Neutrophil (primary cell): ENCODE data around the gene C1QA.

Source experiments
- H3K27ac ChIP-seq: fragments of 200-600 bp; sonication (generic); 2 replicates; pipeline ENCODE4 v1.5.1; 2016; ENCODE audit warnings: mild to moderate bottlenecking, moderate library complexity
- H3K27me3 ChIP-seq: fragments of 200-600 bp; sonication (generic); 2 replicates; pipeline ENCODE4 v1.6.0; 2016; ENCODE audit warnings: mild to moderate bottlenecking
- H3K36me3 ChIP-seq: fragments of 200-600 bp; sonication (generic); 2 replicates; pipeline ENCODE4 v1.5.1; 2017
- H3K4me1 ChIP-seq, 2 experiments: fragments of 200-600 bp in 1 of 2; sonication (generic) in 1 of 2; 1 replicate in 1 of 2; 2 replicates in 1 of 2; pipeline versions ENCODE4 v1.5.1 to v1.6.1; 2013 to 2016; ENCODE audit warnings: low read depth in 1 of 2, low read length in 1 of 2, mild to moderate bottlenecking in 1 of 2, moderate library complexity in 1 of 2; ENCODE audit not compliant: control insufficient read depth in 1 of 2, insufficient read depth in 1 of 2
- H3K4me3 ChIP-seq, 2 experiments: fragments of 200-600 bp in 1 of 2; sonication (generic) in 1 of 2; 1 replicate in 1 of 2; 2 replicates in 1 of 2; pipeline ENCODE4 v1.5.1; 2013 to 2016; ENCODE audit warnings: low read depth in 1 of 2, low read length in 1 of 2, mild to moderate bottlenecking in 1 of 2, moderate library complexity in 1 of 2
- H3K9me3 ChIP-seq: fragments of 200-600 bp; sonication (generic); 2 replicates; pipeline ENCODE4 v1.5.1; 2016
- CTCF ChIP-seq: fragments of 200-600 bp; sonication (generic); IDR thresholded peaks from 2 replicates; pipeline ENCODE4 v1.5.1; 2016; ENCODE audit warnings: antibody characterized with exemption

C1QA gene

GRCh38 chr1:22658385-22659163, 22.1 kb downstream of the C1QA start:
- Histone ChIP-seq H3K27me3 (no peaks in the 10 kb centered on the region), H3K27ac (no peak overlapping the region), H3K4me3 (no peak overlapping the region), H3K4me1 (no peaks in the 10 kb centered on the region), H3K9me3 (no peaks in the 10 kb centered on the region), H3K36me3 (no peaks in the 10 kb centered on the region)
- TF ChIP-seq CTCF: no peak

- Histone ChIP-seq H3K27ac (no peak overlapping the region), H3K27me3 (no peaks in the 10 kb centered on the region), H3K36me3 (no peaks in the 10 kb centered on the region), H3K4me3 (no peak overlapping the region), H3K9me3 (no peaks in the 10 kb centered on the region), H3K4me1 (no peaks in the 10 kb centered on the region)
- TF ChIP-seq CTCF: no peak
These were observed 24.4 kb downstream of the C1QA start for GRCh38 chr1:22660716-22661241.

GRCh38 chr1:22661880-22662279, 25.5 kb downstream of the C1QA start:
- no peak overlapping the region for H3K4me3 ChIP-seq
- no peaks in the 10 kb centered on the region for H3K27me3 ChIP-seq
- H3K9me3 ChIP-seq: no peaks in the 10 kb centered on the region
- TF ChIP-seq CTCF: no peak
- H3K36me3 ChIP-seq: no peaks in the 10 kb centered on the region
- H3K4me1 ChIP-seq: no peaks in the 10 kb centered on the region
- H3K27ac ChIP-seq: no peak overlapping the region

- no peak overlapping the region for H3K27ac ChIP-seq
- no peaks in the 10 kb centered on the region for H3K9me3 ChIP-seq
- no peak for TF ChIP-seq CTCF
- no peaks in the 10 kb centered on the region for H3K4me1 ChIP-seq
- no peaks in the 10 kb centered on the region for H3K27me3 ChIP-seq
- no peak overlapping the region for H3K4me3 ChIP-seq
- H3K36me3 ChIP-seq: no peaks in the 10 kb centered on the region
These were observed 25.9 kb downstream of the C1QA start for GRCh38 chr1:22662318-22662717.

- Histone ChIP-seq H3K36me3 (no peaks in the 10 kb centered on the region), H3K9me3 (no peaks in the 10 kb centered on the region), H3K27ac (no peak overlapping the region)
These were observed 26.6 kb downstream of the C1QA start for GRCh38 chr1:22662986-22663408.

More at GRCh38 chr1:22662986-22663408, 26.6 kb downstream of the C1QA start:
- Histone ChIP-seq H3K4me1 (no peaks in the 10 kb centered on the region), H3K27me3 (no peaks in the 10 kb centered on the region), H3K4me3 (no peak overlapping the region)
- no peak for TF ChIP-seq CTCF
